HCEC 1CT (cell line): ENCODE measurements around the gene GPR171.
A peak's percentile ranks its signal among the peaks of the same experiment; 100 is the strongest.
"Not testable (repeated sequence)": the region's sequence is repeated elsewhere in the genome, so short reads cannot be mapped to it uniquely, and the experiment has no call there.

ENCODE experiments used
- DNase-seq: peaks from one replicate; pipeline ENCODE4 v3.0.0-alpha.2; 2017

Gene GPR171

GRCh38 chr3:151203051-151203420 lies at the start of gene GPR171:
TSS of gene GPR171 (minus strand) at chr3:151203216. CDS start at chr3:151199386, 3,830 bp downstream.
- DNase-seq, result no peak

GRCh38 chr3:151248772-151249337 lies 45.8 kb upstream of the GPR171 start:
- DNase-seq, result no peak

- not testable (repeated sequence) for DNase-seq
These were observed 39.0 kb upstream of the GPR171 start for GRCh38 chr3:151242006-151242405.

- no peak for DNase-seq
These were observed 33.7 kb upstream of the GPR171 start for GRCh38 chr3:151236736-151237135.

GRCh38 chr3:151236316-151236715 lies 33.3 kb upstream of the GPR171 start:
- DNase-seq, result no peak

GRCh38 chr3:151234825-151235224 lies 31.8 kb upstream of the GPR171 start:
- no peak for DNase-seq

- no peak for DNase-seq
These were observed 30.0 kb upstream of the GPR171 start for GRCh38 chr3:151232991-151233390.

- not testable (repeated sequence) for DNase-seq
These were observed 29.4 kb upstream of the GPR171 start for GRCh38 chr3:151232403-151232802.

- no peak for DNase-seq
These were observed 27.6 kb upstream of the GPR171 start for GRCh38 chr3:151230646-151231045.

GRCh38 chr3:151228666-151229040 lies 25.6 kb upstream of the GPR171 start:
- no peak for DNase-seq

GRCh38 chr3:151227807-151228665 lies 25.0 kb upstream of the GPR171 start:
- DNase-seq, result peak; percentile 41

- no peak for DNase-seq
These were observed 24.3 kb upstream of the GPR171 start for GRCh38 chr3:151227266-151227806.

- DNase-seq, result no peak
These were observed 23.8 kb upstream of the GPR171 start for GRCh38 chr3:151226825-151227224.

GRCh38 chr3:151226088-151226563 lies 23.1 kb upstream of the GPR171 start:
- peak; percentile 90 for DNase-seq

GRCh38 chr3:151225040-151225975 lies 22.3 kb upstream of the GPR171 start:
- no peak for DNase-seq

- no peak for DNase-seq
These were observed 21.4 kb upstream of the GPR171 start for GRCh38 chr3:151224268-151224866.

- peak; percentile 79 for DNase-seq
These were observed 16.0 kb upstream of the GPR171 start for GRCh38 chr3:151219056-151219455.

- no peak for DNase-seq
These were observed 15.1 kb upstream of the GPR171 start for GRCh38 chr3:151218136-151218535.

- DNase-seq, result no peak
These were observed 13.9 kb upstream of the GPR171 start for GRCh38 chr3:151216641-151217607.

GRCh38 chr3:151214459-151214858 lies 11.4 kb upstream of the GPR171 start:
- no peak for DNase-seq

- peak; percentile 34 for DNase-seq
These were observed 10.9 kb upstream of the GPR171 start for GRCh38 chr3:151213881-151214280.
